DOHH2 (cell line): ENCODE measurements around the gene HMGXB3.

Experiments used
- EZH2phosphoT487 ChIP-seq: fragments of 200-600 bp; sonication (generic); IDR thresholded peaks from 2 replicates; pipeline ENCODE4 v1.6.1; 2017; ENCODE audit warnings: borderline replicate concordance, mild to moderate bottlenecking, antibody characterized with exemption, low read length, moderate library complexity, mixed read lengths
- TF ChIP-seq, protein P1 (sequence below): fragments of 200-600 bp; sonication (generic); IDR thresholded peaks from one replicate; pipeline ENCODE4 v1.5.1; 2014; ENCODE audit warnings: antibody characterized with exemption, mild to moderate bottlenecking, low read depth, low read length; ENCODE audit not compliant: poor library complexity, severe bottlenecking

DNA sequence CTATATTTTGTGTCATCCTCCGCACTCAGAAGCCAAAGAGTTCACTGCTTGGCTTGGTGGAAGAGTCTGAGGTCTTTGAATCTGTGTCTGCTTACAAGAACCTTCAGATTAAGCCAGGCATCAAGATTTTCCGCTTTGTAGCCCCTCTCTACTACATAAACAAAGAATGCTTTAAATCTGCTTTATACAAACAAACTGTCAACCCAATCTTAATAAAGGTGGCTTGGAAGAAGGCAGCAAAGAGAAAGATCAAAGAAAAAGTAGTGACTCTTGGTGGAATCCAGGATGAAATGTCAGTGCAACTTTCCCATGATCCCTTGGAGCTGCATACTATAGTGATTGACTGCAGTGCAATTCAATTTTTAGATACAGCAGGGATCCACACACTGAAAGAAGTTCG is 19.3 kb upstream of the HMGXB3 start:
- TF ChIP-seq, protein P1, sequence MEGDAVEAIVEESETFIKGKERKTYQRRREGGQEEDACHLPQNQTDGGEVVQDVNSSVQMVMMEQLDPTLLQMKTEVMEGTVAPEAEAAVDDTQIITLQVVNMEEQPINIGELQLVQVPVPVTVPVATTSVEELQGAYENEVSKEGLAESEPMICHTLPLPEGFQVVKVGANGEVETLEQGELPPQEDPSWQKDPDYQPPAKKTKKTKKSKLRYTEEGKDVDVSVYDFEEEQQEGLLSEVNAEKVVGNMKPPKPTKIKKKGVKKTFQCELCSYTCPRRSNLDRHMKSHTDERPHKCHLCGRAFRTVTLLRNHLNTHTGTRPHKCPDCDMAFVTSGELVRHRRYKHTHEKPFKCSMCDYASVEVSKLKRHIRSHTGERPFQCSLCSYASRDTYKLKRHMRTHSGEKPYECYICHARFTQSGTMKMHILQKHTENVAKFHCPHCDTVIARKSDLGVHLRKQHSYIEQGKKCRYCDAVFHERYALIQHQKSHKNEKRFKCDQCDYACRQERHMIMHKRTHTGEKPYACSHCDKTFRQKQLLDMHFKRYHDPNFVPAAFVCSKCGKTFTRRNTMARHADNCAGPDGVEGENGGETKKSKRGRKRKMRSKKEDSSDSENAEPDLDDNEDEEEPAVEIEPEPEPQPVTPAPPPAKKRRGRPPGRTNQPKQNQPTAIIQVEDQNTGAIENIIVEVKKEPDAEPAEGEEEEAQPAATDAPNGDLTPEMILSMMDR: no peak
- TF ChIP-seq EZH2phosphoT487: no peak
